A549 (cell line): ENCODE data around the gene DTD1. TPM values are rescaled to one million over a fixed set of nuclear protein-coding genes. Genes with fewer than 3 reads are reported as not detected.

Experiments
- ATAC-seq, 2 experiments: fragments of 200-7000 bp in 1 of 2; fragments of >200 bp in 1 of 2; cut with Nextera tagmentation in 1 of 2; cut with Tn5 transposase in 1 of 2; 3 replicates each; pipeline versions ENCODE4 v1.8.0 to v1.9.1; 2018 to 2020; ENCODE audit warnings: mild to moderate bottlenecking in 1 of 2, moderate library complexity in 1 of 2
- CTCF ChIA-PET: fragments of 300-600 bp; sonication (Branson Sonifier 250); formaldehyde crosslinking; extraction: SDS; loops from one replicate; lab custom pipeline; 2021; ENCODE audit warnings: antibody characterized with exemption, inconsistent platforms; lab: Yijun Ruan, JAX
- POLR2A ChIA-PET: fragments of 350-600 bp; formaldehyde crosslinking; extraction: SDS; loops from one replicate; lab custom pipeline; 2021; ENCODE audit warnings: antibody characterized with exemption, inconsistent platforms; lab: Yijun Ruan, JAX
- DNase-seq, 2 experiments: peaks; one replicate each; pipeline versions ENCODE4 v3.0.0 to v3.0.0-alpha.2; 2011 to 2016; ENCODE audit warnings: low read depth in 1 of 2, low spot score in 1 of 2
- FAIRE-seq: peaks from 2 replicates; lab custom pipeline; 2011; peaks lifted over from hg19 to GRCh38; lab: Jason Lieb, UNC
- H3K27ac ChIP-seq, 2 experiments: fragments of >200 bp; sonication (Bioruptor Twin); formaldehyde crosslinking; 3 replicates each; pipeline ENCODE4 v1.5.1; 2016 to 2017
- H3K4me1 ChIP-seq: fragments of >200 bp; sonication (Bioruptor Twin); formaldehyde crosslinking; 3 replicates; pipeline ENCODE4 v1.6.1; 2016
- H3K4me2 ChIP-seq: fragments of >200 bp; sonication (Bioruptor Twin); formaldehyde crosslinking; 3 replicates; pipeline ENCODE4 v1.6.1; 2016
- H3K4me3 ChIP-seq: fragments of >200 bp; sonication (Bioruptor Twin); formaldehyde crosslinking; 3 replicates; pipeline ENCODE4 v1.5.1; 2016
- H3K9me3 ChIP-seq: fragments of >200 bp; sonication (Bioruptor Twin); formaldehyde crosslinking; 3 replicates; pipeline ENCODE4 v1.6.1; 2016
- BHLHE40 ChIP-seq: IDR thresholded peaks from 2 replicates; pipeline ENCODE4 v1.6.1; 2012; ENCODE audit warnings: low read depth, low read length, inconsistent platforms
- CBX2 ChIP-seq: fragments of 200-600 bp; sonication (generic); IDR thresholded peaks from 2 replicates; pipeline ENCODE4 v1.6.1; 2016; ENCODE audit warnings: low read depth, mild to moderate bottlenecking, borderline replicate concordance
- CEBPB ChIP-seq, 2 experiments: fragments of >200 bp in 1 of 2; sonication (Bioruptor Twin) in 1 of 2; formaldehyde crosslinking in 1 of 2; IDR thresholded peaks; 2 replicates each; pipeline ENCODE4 v1.6.1; 2012 to 2016
- E2F6 ChIP-seq: IDR thresholded peaks from 2 replicates; pipeline ENCODE4 v1.6.1; 2012; ENCODE audit warnings: low read depth, borderline replicate concordance
- EHF ChIP-seq: fragments of 250-450 bp; sonication (Bioruptor Pico); IDR thresholded peaks from 2 replicates; pipeline ENCODE4 v1.5.0; 2020; ENCODE audit warnings: mild to moderate bottlenecking
- EHMT2 ChIP-seq: fragments of 200-600 bp; sonication (generic); IDR thresholded peaks from 2 replicates; pipeline ENCODE4 v1.6.1; 2016; ENCODE audit warnings: antibody characterized with exemption, low read depth, mild to moderate bottlenecking, moderate library complexity
- ELK1 ChIP-seq: fragments of 150-350 bp; IDR thresholded peaks from 2 replicates; pipeline ENCODE4 v1.6.1; 2014; ENCODE audit warnings: low read depth, mild to moderate bottlenecking, low read length
- FOSB ChIP-seq: fragments of 250-450 bp; sonication (Bioruptor Pico); IDR thresholded peaks from 2 replicates; pipeline ENCODE4 v1.5.0; 2020; ENCODE audit warnings: mild to moderate bottlenecking, moderate library complexity
- FOXS1 ChIP-seq: fragments of 250-450 bp; sonication (Bioruptor Pico); IDR thresholded peaks from 2 replicates; pipeline ENCODE4 v1.5.0; 2020; ENCODE audit warnings: mild to moderate bottlenecking, moderate library complexity
- HOXA7 ChIP-seq: fragments of 250-450 bp; sonication (Bioruptor Pico); IDR thresholded peaks from 2 replicates; pipeline ENCODE4 v1.5.0; 2020; ENCODE audit warnings: mild to moderate bottlenecking, moderate library complexity
- HOXB5 ChIP-seq: fragments of 250-450 bp; sonication (Bioruptor Pico); IDR thresholded peaks from 2 replicates; pipeline ENCODE4 v1.5.0; 2020; ENCODE audit warnings: mild to moderate bottlenecking, moderate library complexity
- JUNB ChIP-seq: fragments of >200 bp; sonication (Bioruptor Twin); formaldehyde crosslinking; IDR thresholded peaks from 2 replicates; pipeline ENCODE4 v1.6.1; 2016
- KDM1A ChIP-seq: fragments of 200-600 bp; sonication (generic); IDR thresholded peaks from 2 replicates; pipeline ENCODE4 v1.6.1; 2016; ENCODE audit warnings: low read depth, mild to moderate bottlenecking
- NR3C1 ChIP-seq: fragments of >200 bp; sonication (Bioruptor Twin); formaldehyde crosslinking; IDR thresholded peaks from 3 replicates; pipeline ENCODE4 v1.6.1; 2017
- POLR2A ChIP-seq: IDR thresholded peaks from 2 replicates; pipeline ENCODE4 v1.6.1; 2012; ENCODE audit warnings: mild to moderate bottlenecking, low read length
- RAD21 ChIP-seq, 2 experiments: fragments of >200 bp in 1 of 2; sonication (Bioruptor Twin) in 1 of 2; formaldehyde crosslinking in 1 of 2; IDR thresholded peaks in 1 of 2; conservative IDR thresholded peaks in 1 of 2; 2 replicates in 1 of 2; 3 replicates in 1 of 2; pipeline ENCODE4 v1.6.1; 2012 to 2018; ENCODE audit warnings: inconsistent platforms in 1 of 2
- RCOR1 ChIP-seq: fragments of 150-350 bp; IDR thresholded peaks from 2 replicates; pipeline ENCODE4 v1.6.1; 2014; ENCODE audit warnings: antibody characterized with exemption, low read length, low read depth
- WGBS: methylation state at CpG from one replicate; pipeline ENCODE4 v1.1.6; 2017; ENCODE audit errors: missing lambda C conversion rate; 5-methylcytosine and 5-hydroxymethylcytosine counted together
- polyA plus RNA-seq, 4 experiments: library from polyadenylated mRNA; depleted of rRNA in 3 of 4; stranded (reverse); fragments of >200 nt; fragmentation: RNase III in 1 of 4; extraction: RNeasy Plus Mini Kit Qiagen cat#74134 plus additional on column Dnase treatment in 1 of 4; gene quantifications; 2 replicates in 3 of 4; 3 replicates in 1 of 4; pipeline ENCODE4 v1.2.3, GENCODE V29; 2011 to 2017
- TF ChIP-seq, protein P1 (sequence below): fragments of 250-450 bp; sonication (Bioruptor Pico); IDR thresholded peaks from 2 replicates; pipeline ENCODE4 v1.5.0; 2021; ENCODE audit warnings: mild to moderate bottlenecking, moderate library complexity, borderline replicate concordance
- TF ChIP-seq, protein P2 (sequence below): fragments of >200 bp; sonication (Bioruptor Twin); formaldehyde crosslinking; IDR thresholded peaks from 3 replicates; pipeline ENCODE4 v1.5.1; 2016
- TF ChIP-seq, protein P3 (sequence below): fragments of 200-600 bp; sonication (generic); IDR thresholded peaks from 2 replicates; pipeline ENCODE4 v1.6.1; 2016; ENCODE audit warnings: antibody characterized with exemption, mild to moderate bottlenecking, moderate library complexity

Gene DTD1
- polyA plus RNA-seq, 2 of the 4 experiments (the other 2 are of a cell fraction): 72.8 to 99.3 TPM

GRCh38 chr20:18634501-18634900 lies 46.6 kb downstream of the DTD1 start:
- Histone ChIP-seq H3K9me3 (no peaks in the 10 kb centered on the region), H3K4me2 (no peak overlapping the region), H3K27ac (no peak overlapping the region)
- FAIRE-seq: no peak
- POLR2A ChIA-PET: no interaction called here
- CTCF ChIA-PET: interaction anchor here (0.6 to 2.8 kb wide), 6 partner anchors 9 to 1392 kb away, joined by 3 to 20 read pairs (median 3); no protein-coding TSS in a partner anchor
- WGBS: 86% methylated on average over 5 of the region's 5 CpGs
- TF ChIP-seq POLR2A: no peak
- TF ChIP-seq, all 56 proteins: peak for 0
- H3K4me3 ChIP-seq: no peak overlapping the region
- DNase-seq (no peak), ATAC-seq (no peak)
- no peaks in the 10 kb centered on the region for H3K4me1 ChIP-seq

DNA sequence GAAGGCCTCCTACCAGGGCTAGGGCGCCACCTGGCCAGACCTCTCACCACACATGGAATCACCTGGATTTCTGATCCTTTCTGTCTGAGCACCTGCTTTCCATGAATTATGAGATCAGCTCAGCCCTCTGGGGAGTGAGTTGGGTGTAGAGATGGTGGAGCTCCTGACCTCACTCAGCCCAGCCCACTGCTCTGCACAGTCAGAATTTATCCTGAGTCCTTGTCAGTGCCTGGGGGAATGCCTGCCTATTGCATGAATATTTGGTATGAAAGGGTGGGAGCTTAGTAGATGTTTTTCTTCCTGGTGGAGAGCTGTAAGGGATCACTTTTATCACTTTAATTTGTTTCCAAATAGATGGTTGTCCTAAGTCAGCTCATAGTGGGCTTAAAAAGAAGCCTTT lies 47.5 kb downstream of the DTD1 start:
- 93% methylated on average over 1 of the region's 1 CpG for WGBS
- DNase-seq (no peak), ATAC-seq (no peak), FAIRE-seq (no peak)
- Histone ChIP-seq H3K4me2 (no peak overlapping the region), H3K4me3 (no peak overlapping the region), H3K9me3 (no peaks in the 10 kb centered on the region), H3K4me1 (no peaks in the 10 kb centered on the region), H3K27ac (no peak overlapping the region)
- ChIA-PET CTCF (interaction anchor here (0.8 to 1.5 kb wide), 3 partner anchors 419 to 1150 kb away, joined by 3 to 6 read pairs (median 4); no protein-coding TSS in a partner anchor), POLR2A (no interaction called here)
- TF ChIP-seq KDM1A (no peak), E2F6 (no peak), HOXA7 (no peak), FOSB (CRISPR knock-in tag) (no peak), BHLHE40 (no peak), CEBPB (IDR thresholded peaks at IDR 0.05) (no peak), NR3C1 (no peak), CBX2 (no peak), RCOR1 (no peak), ELK1 (no peak), FOXS1 (CRISPR knock-in tag) (no peak), HOXB5 (CRISPR knock-in tag) (no peak), EHF (no peak), EHMT2 (no peak), JUNB (no peak), RAD21 (conservative IDR thresholded peaks at IDR 0.05 in 1 of 2, IDR thresholded peaks at IDR 0.05 in 1 of 2) (no peak)
- TF ChIP-seq, protein P1, sequence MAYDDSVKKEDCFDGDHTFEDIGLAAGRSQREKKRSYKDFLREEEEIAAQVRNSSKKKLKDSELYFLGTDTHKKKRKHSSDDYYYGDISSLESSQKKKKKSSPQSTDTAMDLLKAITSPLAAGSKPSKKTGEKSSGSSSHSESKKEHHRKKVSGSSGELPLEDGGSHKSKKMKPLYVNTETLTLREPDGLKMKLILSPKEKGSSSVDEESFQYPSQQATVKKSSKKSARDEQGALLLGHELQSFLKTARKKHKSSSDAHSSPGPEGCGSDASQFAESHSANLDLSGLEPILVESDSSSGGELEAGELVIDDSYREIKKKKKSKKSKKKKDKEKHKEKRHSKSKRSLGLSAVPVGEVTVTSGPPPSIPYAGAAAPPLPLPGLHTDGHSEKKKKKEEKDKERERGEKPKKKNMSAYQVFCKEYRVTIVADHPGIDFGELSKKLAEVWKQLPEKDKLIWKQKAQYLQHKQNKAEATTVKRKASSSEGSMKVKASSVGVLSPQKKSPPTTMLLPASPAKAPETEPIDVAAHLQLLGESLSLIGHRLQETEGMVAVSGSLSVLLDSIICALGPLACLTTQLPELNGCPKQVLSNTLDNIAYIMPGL: no peak
- TF ChIP-seq, protein P2, sequence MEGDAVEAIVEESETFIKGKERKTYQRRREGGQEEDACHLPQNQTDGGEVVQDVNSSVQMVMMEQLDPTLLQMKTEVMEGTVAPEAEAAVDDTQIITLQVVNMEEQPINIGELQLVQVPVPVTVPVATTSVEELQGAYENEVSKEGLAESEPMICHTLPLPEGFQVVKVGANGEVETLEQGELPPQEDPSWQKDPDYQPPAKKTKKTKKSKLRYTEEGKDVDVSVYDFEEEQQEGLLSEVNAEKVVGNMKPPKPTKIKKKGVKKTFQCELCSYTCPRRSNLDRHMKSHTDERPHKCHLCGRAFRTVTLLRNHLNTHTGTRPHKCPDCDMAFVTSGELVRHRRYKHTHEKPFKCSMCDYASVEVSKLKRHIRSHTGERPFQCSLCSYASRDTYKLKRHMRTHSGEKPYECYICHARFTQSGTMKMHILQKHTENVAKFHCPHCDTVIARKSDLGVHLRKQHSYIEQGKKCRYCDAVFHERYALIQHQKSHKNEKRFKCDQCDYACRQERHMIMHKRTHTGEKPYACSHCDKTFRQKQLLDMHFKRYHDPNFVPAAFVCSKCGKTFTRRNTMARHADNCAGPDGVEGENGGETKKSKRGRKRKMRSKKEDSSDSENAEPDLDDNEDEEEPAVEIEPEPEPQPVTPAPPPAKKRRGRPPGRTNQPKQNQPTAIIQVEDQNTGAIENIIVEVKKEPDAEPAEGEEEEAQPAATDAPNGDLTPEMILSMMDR: no peak
- TF ChIP-seq, protein P3, sequence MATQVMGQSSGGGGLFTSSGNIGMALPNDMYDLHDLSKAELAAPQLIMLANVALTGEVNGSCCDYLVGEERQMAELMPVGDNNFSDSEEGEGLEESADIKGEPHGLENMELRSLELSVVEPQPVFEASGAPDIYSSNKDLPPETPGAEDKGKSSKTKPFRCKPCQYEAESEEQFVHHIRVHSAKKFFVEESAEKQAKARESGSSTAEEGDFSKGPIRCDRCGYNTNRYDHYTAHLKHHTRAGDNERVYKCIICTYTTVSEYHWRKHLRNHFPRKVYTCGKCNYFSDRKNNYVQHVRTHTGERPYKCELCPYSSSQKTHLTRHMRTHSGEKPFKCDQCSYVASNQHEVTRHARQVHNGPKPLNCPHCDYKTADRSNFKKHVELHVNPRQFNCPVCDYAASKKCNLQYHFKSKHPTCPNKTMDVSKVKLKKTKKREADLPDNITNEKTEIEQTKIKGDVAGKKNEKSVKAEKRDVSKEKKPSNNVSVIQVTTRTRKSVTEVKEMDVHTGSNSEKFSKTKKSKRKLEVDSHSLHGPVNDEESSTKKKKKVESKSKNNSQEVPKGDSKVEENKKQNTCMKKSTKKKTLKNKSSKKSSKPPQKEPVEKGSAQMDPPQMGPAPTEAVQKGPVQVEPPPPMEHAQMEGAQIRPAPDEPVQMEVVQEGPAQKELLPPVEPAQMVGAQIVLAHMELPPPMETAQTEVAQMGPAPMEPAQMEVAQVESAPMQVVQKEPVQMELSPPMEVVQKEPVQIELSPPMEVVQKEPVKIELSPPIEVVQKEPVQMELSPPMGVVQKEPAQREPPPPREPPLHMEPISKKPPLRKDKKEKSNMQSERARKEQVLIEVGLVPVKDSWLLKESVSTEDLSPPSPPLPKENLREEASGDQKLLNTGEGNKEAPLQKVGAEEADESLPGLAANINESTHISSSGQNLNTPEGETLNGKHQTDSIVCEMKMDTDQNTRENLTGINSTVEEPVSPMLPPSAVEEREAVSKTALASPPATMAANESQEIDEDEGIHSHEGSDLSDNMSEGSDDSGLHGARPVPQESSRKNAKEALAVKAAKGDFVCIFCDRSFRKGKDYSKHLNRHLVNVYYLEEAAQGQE: no peak
